ENCODE measurements around the gene AJM1.

DNA sequence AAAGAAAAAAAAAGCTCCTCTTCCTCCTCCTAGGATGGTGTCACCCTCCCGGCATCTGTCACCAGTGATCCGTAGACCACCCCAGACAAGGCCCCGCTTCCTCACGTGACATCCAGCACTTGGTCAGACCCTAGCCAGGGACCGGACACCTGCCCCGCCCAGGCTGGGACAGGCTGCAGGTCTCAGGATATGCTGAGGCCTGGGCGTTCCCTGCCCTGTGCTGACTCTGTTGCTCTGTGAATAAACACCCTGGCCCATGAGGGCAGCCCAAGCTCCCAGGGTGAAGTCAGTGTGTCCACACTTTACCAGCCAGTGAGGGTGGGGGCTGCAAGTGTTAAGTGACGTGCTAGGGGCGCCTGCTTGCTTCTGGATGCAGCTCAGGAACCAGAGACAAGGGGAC lies 18.3 kb downstream of the AJM1 start:
- no peak for TF ChIP-seq EZH2 (IDR thresholded peaks at IDR 0.05)
- TF ChIP-seq EZH2phosphoT487 (IDR thresholded peaks at IDR 0.05) = no peak
